ENCODE data around the gene RAB3C.

RAB3C gene

GRCh38 chr5:58842852-58843251, 260.0 kb downstream of the RAB3C start:
- DNase-seq = no peak

GRCh38 chr5:58844395-58844794, 261.5 kb downstream of the RAB3C start:
- DNase-seq = no peak

- DNase-seq = no peak
Measured at GRCh38 chr5:58847041-58847440, 264.2 kb downstream of the RAB3C start.

- no peak for DNase-seq
Measured at GRCh38 chr5:58849223-58849622, 266.3 kb downstream of the RAB3C start.

GRCh38 chr5:58849921-58850667, 267.2 kb downstream of the RAB3C start:
- peak; percentile 90 for DNase-seq

GRCh38 chr5:58851153-58851552, 268.3 kb downstream of the RAB3C start:
- DNase-seq = no peak

GRCh38 chr5:58851571-58851970, 268.7 kb downstream of the RAB3C start:
- no peak for DNase-seq

- no peak for DNase-seq
Measured at GRCh38 chr5:58852566-58852965, 269.7 kb downstream of the RAB3C start.

- DNase-seq = no peak
Measured at GRCh38 chr5:58854441-58854840, 271.6 kb downstream of the RAB3C start.

GRCh38 chr5:58855851-58856739, 273.2 kb downstream of the RAB3C start:
- peak; percentile 59 for DNase-seq

- no peak for DNase-seq
Measured at GRCh38 chr5:58857609-58858008, 274.7 kb downstream of the RAB3C start.

GRCh38 chr5:58860680-58861079, 277.8 kb downstream of the RAB3C start:
- peak; percentile 52 for DNase-seq

- no peak for DNase-seq
Measured at GRCh38 chr5:58868931-58869330, 286.1 kb downstream of the RAB3C start.

- peak; percentile 65 for DNase-seq
Measured at GRCh38 chr5:58871648-58872242, 288.9 kb downstream of the RAB3C start.

GRCh38 chr5:58872670-58873273, 289.9 kb downstream of the RAB3C start:
- no peak for DNase-seq

GRCh38 chr5:58875599-58875998, 292.7 kb downstream of the RAB3C start:
- no peak for DNase-seq

GRCh38 chr5:58885260-58885659, 302.4 kb downstream of the RAB3C start:
- no peak for DNase-seq

- peak; percentile 83 for DNase-seq
Measured at GRCh38 chr5:58886315-58887207, 303.7 kb downstream of the RAB3C start.

- DNase-seq = no peak
Measured at GRCh38 chr5:58887311-58887710, 304.4 kb downstream of the RAB3C start.

- DNase-seq = no peak
Measured at GRCh38 chr5:58887721-58888409, 305.0 kb downstream of the RAB3C start.

- DNase-seq = no peak
Measured at GRCh38 chr5:58890265-58890664, 307.4 kb downstream of the RAB3C start.

- no peak for DNase-seq
Measured at GRCh38 chr5:58890701-58891085, 307.8 kb downstream of the RAB3C start.
